ENCODE measurements around the gene PLEKHG4B. TPM values are rescaled to one million over a fixed set of nuclear protein-coding genes. Genes with fewer than 3 reads are reported as not detected.

Gene PLEKHG4B
- total and polyA plus RNA-seq, 10 donors: under 0.01 to 0.51 (median 0.20) TPM; not detected in 2

GRCh38 chr5:136901-137300 lies 44.9 kb downstream of the PLEKHG4B start:
- no peak for DNase-seq
- Histone ChIP-seq H3K9me3 (peaks cover 0 to 3% (median 0%) of the 10 kb centered on the region in 8 donors), H3K27ac (no peak overlapping the region), H3K36me3 (no peaks in the 10 kb centered on the region), H3K4me1 (no peaks in the 10 kb centered on the region), H3K27me3 (replicated peaks in 1 of 7) (peaks cover 0 to 7% (median 0%) of the 10 kb centered on the region in 7 donors), H3K4me3 (no peak overlapping the region)
- intact Hi-C loops (cut with DNase I; ENCODE audit: low total_unique reads): no loop called here
- 70 to 88% (median 77%) methylated on average over 5 of the region's 5 CpGs for WGBS, 5 donors
- no peak for TF ChIP-seq POLR2AphosphoS5 (IDR thresholded peaks at IDR 0.05)
- TF ChIP-seq POLR2A (IDR thresholded peaks at IDR 0.05): no peak
- no peak for TF ChIP-seq CTCF (IDR thresholded peaks at IDR 0.05 in 8 of 11, conservative IDR thresholded peaks at IDR 0.05 in 3 of 11)

GRCh38 chr5:137741-138140 lies 45.8 kb downstream of the PLEKHG4B start:
- Histone ChIP-seq H3K27ac (no peak overlapping the region), H3K9me3 (peaks cover 0 to 3% (median 0%) of the 10 kb centered on the region in 8 donors), H3K36me3 (no peaks in the 10 kb centered on the region), H3K4me1 (no peaks in the 10 kb centered on the region), H3K4me3 (no peak overlapping the region), H3K27me3 (replicated peaks in 1 of 7) (peaks cover 0 to 7% (median 0%) of the 10 kb centered on the region in 7 donors)
- no peak for DNase-seq
- intact Hi-C loops (cut with DNase I; ENCODE audit: low total_unique reads): no loop called here
- no peak for TF ChIP-seq CTCF (IDR thresholded peaks at IDR 0.05 in 8 of 11, conservative IDR thresholded peaks at IDR 0.05 in 3 of 11)
- TF ChIP-seq POLR2A (IDR thresholded peaks at IDR 0.05): no peak
- TF ChIP-seq POLR2AphosphoS5 (IDR thresholded peaks at IDR 0.05): no peak
- 93 to 95% (median 94%) methylated on average over 15 of the region's 15 CpGs for WGBS, 5 donors

GRCh38 chr5:138936-139335 lies 47.0 kb downstream of the PLEKHG4B start:
- TF ChIP-seq POLR2A (IDR thresholded peaks at IDR 0.05): no peak
- no peak for TF ChIP-seq POLR2AphosphoS5 (IDR thresholded peaks at IDR 0.05)
- TF ChIP-seq CTCF (IDR thresholded peaks at IDR 0.05 in 8 of 11, conservative IDR thresholded peaks at IDR 0.05 in 3 of 11): no peak
- intact Hi-C loops (cut with DNase I; ENCODE audit: low total_unique reads): no loop called here
- Histone ChIP-seq H3K4me1 (no peaks in the 10 kb centered on the region), H3K36me3 (no peaks in the 10 kb centered on the region), H3K27ac (no peak overlapping the region), H3K27me3 (replicated peaks in 1 of 7) (peaks cover 0 to 15% (median 0%) of the 10 kb centered on the region in 7 donors), H3K4me3 (no peak overlapping the region), H3K9me3 (peaks cover 0 to 3% (median 0%) of the 10 kb centered on the region in 8 donors)
- no peak for DNase-seq
- WGBS, 5 donors: 78 to 88% (median 85%) methylated on average over 11 to 12 of the region's 12 CpGs

GRCh38 chr5:139579-140442 lies 47.8 kb downstream of the PLEKHG4B start:
- H3K9me3 ChIP-seq: peaks cover 0 to 3% (median 0%) of the 10 kb centered on the region in 8 donors
- no peak overlapping the region for H3K4me3 ChIP-seq
- TF ChIP-seq POLR2A (IDR thresholded peaks at IDR 0.05) (no peak), POLR2AphosphoS5 (IDR thresholded peaks at IDR 0.05) (no peak), CTCF (IDR thresholded peaks at IDR 0.05 in 8 of 11, conservative IDR thresholded peaks at IDR 0.05 in 3 of 11) (no peak)
- DNase-seq: no peak
- 88 to 94% (median 91%) methylated on average over 27 to 36 of the region's 36 CpGs for WGBS, 5 donors
- intact Hi-C loops (cut with DNase I; ENCODE audit: low total_unique reads): no loop called here
- no peaks in the 10 kb centered on the region for H3K36me3 ChIP-seq
- H3K27me3 ChIP-seq (replicated peaks in 1 of 7): peaks cover 0 to 18% (median 0%) of the 10 kb centered on the region in 7 donors
- H3K4me1 ChIP-seq: no peaks in the 10 kb centered on the region
- H3K27ac ChIP-seq: no peak overlapping the region

Data from spleen (tissue), 11 donors.